GM12864 (cell line): Measurements from ENCODE around the gene CHPT1.
A peak's percentile ranks its signal among the peaks of the same experiment; 100 is the strongest.

Source experiments
- DNase-seq: peaks from one replicate; pipeline ENCODE4 v3.0.0-alpha.2; 2011; ENCODE audit warnings: low read depth
- H3K4me3 ChIP-seq: 2 replicates; pipeline ENCODE4 v1.5.1; 2011; ENCODE audit warnings: mild to moderate bottlenecking, low read depth, low read length, control low read depth
- TF ChIP-seq, protein P1 (sequence below): IDR thresholded peaks from 2 replicates; pipeline ENCODE4 v1.5.1; 2011; ENCODE audit warnings: low read depth, mild to moderate bottlenecking, moderate library complexity, low read length, control low read depth, inconsistent platforms; ENCODE audit errors: missing control alignments

Gene CHPT1

DNA sequence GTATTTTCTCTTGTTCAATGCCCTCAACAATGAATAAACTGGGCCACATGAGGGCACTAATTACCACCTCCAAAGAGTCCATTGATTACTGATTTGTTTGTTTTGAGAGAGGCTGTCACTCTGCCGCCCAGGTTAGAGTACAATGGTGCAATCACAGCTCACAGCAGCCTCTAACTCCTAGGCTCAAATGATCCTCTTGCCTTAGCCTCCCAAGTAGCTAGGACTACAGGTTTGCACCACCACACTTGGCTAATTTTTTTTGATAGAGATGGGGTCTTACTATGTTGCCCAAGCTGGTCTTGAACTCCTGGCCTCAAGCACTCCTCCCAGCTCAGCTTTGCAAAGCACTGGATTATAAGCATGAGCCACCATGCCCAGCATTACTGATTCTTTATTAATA lies 70.1 kb downstream of the CHPT1 start:
- H3K4me3 ChIP-seq = no peak overlapping the region
- no peak for DNase-seq
- TF ChIP-seq, protein P1, sequence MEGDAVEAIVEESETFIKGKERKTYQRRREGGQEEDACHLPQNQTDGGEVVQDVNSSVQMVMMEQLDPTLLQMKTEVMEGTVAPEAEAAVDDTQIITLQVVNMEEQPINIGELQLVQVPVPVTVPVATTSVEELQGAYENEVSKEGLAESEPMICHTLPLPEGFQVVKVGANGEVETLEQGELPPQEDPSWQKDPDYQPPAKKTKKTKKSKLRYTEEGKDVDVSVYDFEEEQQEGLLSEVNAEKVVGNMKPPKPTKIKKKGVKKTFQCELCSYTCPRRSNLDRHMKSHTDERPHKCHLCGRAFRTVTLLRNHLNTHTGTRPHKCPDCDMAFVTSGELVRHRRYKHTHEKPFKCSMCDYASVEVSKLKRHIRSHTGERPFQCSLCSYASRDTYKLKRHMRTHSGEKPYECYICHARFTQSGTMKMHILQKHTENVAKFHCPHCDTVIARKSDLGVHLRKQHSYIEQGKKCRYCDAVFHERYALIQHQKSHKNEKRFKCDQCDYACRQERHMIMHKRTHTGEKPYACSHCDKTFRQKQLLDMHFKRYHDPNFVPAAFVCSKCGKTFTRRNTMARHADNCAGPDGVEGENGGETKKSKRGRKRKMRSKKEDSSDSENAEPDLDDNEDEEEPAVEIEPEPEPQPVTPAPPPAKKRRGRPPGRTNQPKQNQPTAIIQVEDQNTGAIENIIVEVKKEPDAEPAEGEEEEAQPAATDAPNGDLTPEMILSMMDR = no peak

DNA sequence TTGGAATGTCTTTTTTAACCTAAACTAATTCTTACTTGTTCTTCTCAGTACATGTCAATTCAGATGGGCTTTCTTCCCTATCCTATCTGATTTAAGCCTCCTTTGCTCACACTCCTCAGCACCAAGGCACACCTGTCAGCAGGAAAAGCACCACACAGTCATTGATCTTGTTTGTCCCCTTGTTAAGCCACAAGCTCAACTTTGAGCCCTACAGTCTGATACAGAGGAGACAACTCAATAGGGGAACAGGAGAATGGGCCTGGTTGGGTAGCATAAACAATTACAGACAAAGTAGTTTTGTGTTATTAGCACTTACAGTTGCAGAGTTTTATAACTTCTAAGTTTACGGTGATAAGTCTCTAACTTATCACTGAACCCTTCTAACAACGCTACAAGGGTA lies 71.3 kb downstream of the CHPT1 start:
- no peak for DNase-seq
- TF ChIP-seq, protein P1 = no peak

DNA sequence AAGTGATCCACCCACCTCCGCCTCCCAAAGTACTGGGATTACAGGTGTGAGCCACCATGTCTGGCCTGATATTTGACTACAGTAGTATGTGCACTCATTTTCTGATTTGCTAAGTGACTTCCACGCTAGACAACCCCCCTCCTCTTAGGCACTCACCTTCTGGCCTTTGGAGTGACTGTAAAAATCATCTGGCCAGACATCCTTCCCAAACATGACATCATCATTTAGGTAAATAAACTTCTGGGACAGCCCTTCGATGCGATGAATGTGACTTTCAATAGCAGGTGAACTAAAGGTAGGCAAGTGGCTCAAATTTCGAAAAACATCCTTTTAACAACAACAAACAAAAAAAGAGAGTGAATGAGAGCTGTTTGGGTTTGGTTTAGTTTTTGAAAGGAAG lies 72.4 kb downstream of the CHPT1 start:
- H3K4me3 ChIP-seq = no peak overlapping the region
- TF ChIP-seq, protein P1 = no peak
- DNase-seq = no peak

More for the DNA sequence above, 71.3 kb downstream of the CHPT1 start:
- no peak overlapping the region for H3K4me3 ChIP-seq

DNA sequence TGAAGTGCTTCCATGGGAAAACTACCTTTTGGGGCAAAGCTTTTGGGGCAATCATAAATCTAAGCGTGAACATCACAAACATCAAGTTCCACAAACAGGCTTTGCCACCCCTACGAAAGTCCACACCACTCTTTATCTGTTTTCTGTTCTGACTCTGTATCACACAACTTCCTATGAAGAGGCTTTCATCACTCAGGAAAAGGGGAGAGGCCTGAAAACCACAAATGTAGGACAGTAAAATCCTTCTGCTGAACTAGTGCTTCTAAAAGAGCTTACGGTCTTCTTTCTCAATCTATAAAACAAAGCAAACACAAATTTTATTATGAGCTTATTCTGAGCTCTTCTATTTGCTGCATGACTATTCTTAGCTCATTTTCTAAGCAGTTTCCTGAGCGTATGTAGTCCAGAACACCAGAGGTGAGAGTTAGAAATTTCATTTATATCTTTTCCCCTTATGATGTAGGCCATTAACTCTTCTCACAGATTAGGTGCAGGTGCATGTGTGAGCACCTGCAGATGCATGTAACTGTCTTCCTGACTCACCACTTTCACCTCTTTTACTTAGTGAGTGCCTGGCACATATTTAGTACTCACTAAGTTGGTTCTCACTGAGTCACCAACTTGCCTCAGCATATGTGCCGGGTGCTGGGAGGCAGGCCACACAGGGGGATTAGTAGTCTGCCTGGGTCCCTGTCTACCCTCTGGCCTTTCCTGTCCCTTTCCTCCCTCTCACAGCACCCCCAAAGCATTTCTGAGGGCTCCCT lies 74.8 kb downstream of the CHPT1 start:
- TF ChIP-seq, protein P1 = no peak
- H3K4me3 ChIP-seq = no peak overlapping the region
- DNase-seq = no peak

DNA sequence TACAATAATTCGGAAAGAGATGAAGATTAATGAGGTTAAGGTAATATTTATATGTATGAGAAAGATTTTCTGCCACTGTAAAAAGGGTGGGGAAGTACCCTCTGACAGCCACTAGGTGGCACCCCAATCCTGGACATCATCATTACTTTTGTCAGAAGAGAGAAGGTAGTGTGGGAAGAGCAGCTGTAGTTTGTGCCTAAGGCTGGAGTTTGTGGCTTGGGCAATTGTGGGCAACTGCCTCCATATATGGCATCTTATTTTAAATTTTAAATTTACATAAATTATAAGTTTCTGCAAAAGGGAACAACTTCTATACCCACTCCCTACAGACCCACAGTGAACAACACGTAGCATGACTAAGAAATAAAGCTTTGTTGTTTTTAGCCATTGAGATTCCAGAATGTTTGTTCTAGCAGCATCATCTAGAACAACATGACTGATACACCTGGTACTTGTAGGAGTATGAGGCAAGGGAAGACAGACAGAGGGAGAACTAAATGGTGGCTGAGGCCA lies 76.3 kb downstream of the CHPT1 start:
- H3K4me3 ChIP-seq = no peak overlapping the region
- DNase-seq = peak; percentile 55
- TF ChIP-seq, protein P1 = peak; percentile 84

DNA sequence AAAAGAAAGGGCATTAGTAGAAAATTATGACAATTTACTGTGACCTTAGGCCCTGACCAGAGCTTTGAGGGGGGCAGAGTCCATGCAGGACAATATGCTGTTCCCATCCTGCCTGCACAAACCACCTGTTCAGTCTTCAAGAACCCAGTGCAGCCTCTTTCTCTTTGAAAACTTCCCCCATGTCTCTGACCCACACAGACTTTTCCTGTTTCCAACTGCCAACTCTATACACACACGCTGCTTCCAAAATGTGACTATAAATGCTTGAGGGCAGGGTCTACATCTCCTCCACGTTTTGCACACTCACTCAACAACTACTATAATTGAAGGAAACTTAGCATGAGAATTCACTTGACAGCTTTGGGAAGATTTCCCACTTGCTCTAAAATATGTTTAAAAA lies 78.4 kb downstream of the CHPT1 start:
- TF ChIP-seq, protein P1 = no peak
- no peak overlapping the region for H3K4me3 ChIP-seq
- no peak for DNase-seq

DNA sequence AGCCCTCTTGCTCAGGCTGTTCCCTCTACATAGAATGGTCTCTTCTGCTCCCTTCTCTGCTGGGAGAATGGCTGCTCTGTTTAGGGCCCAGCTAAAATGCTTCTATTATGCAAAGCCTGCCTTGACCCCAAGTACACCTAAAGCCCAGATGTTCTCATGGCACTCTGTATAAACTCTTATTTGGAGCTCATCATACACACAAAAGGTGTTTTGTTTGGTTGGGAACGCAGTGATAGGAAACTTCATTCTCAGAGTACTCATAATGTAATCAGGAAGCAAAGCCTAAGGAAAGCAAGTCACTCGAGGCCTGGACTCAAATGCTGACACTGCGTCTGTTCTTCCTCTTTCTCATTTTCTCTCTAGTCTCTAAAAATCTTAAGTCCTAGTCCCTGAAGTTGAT lies 80.0 kb downstream of the CHPT1 start:
- no peak overlapping the region for H3K4me3 ChIP-seq
- TF ChIP-seq, protein P1 = no peak
- no peak for DNase-seq
